ENCODE data around the gene XRCC6.
"Not testable (repeated sequence)": the region's sequence is repeated elsewhere in the genome, so short reads cannot be mapped to it uniquely, and the experiment has no call there.

XRCC6 gene

GRCh38 chr22:41654322-41654721 is 33.2 kb downstream of the XRCC6 start:
- DNase-seq, result no peak

- no peak for DNase-seq
Observed at GRCh38 chr22:41656556-41656955, 35.5 kb downstream of the XRCC6 start.

GRCh38 chr22:41657709-41658108 is 36.6 kb downstream of the XRCC6 start:
- DNase-seq, result no peak

GRCh38 chr22:41658869-41659268 is 37.8 kb downstream of the XRCC6 start:
- DNase-seq, result no peak

- DNase-seq, result no peak
Observed at GRCh38 chr22:41659941-41660340, 38.8 kb downstream of the XRCC6 start.

GRCh38 chr22:41660416-41660815 is 39.3 kb downstream of the XRCC6 start:
- no peak for DNase-seq

GRCh38 chr22:41661088-41661487 is 40.0 kb downstream of the XRCC6 start:
- no peak for DNase-seq

GRCh38 chr22:41661713-41662112 is 40.6 kb downstream of the XRCC6 start:
- DNase-seq, result no peak

- DNase-seq, result not testable (repeated sequence)
Observed at GRCh38 chr22:41663594-41663993, 42.5 kb downstream of the XRCC6 start.

GRCh38 chr22:41664490-41664889 is 43.4 kb downstream of the XRCC6 start:
- no peak for DNase-seq

GRCh38 chr22:41664951-41665350 is 43.9 kb downstream of the XRCC6 start:
- no peak for DNase-seq

- DNase-seq, result no peak
Observed at GRCh38 chr22:41668971-41669911, 48.1 kb downstream of the XRCC6 start.

GRCh38 chr22:41672096-41672495 is 51.0 kb downstream of the XRCC6 start:
- not testable (repeated sequence) for DNase-seq

GRCh38 chr22:41672780-41673509 is 51.9 kb downstream of the XRCC6 start:
- DNase-seq, result no peak

GRCh38 chr22:41674846-41675340 is 53.8 kb downstream of the XRCC6 start:
- DNase-seq, result no peak

GRCh38 chr22:41676134-41676533 is 55.0 kb downstream of the XRCC6 start:
- no peak for DNase-seq

- no peak for DNase-seq
Observed at GRCh38 chr22:41681616-41682015, 60.5 kb downstream of the XRCC6 start.

GRCh38 chr22:41682033-41682807 is 61.1 kb downstream of the XRCC6 start:
- DNase-seq, result no peak

GRCh38 chr22:41683052-41683451 is 62.0 kb downstream of the XRCC6 start:
- no peak for DNase-seq

- DNase-seq, result no peak
Observed at GRCh38 chr22:41683616-41684015, 62.5 kb downstream of the XRCC6 start.

- DNase-seq, result no peak
Observed at GRCh38 chr22:41684194-41684593, 63.1 kb downstream of the XRCC6 start.

- DNase-seq, result not testable (repeated sequence)
Observed at GRCh38 chr22:41686890-41687289, 65.8 kb downstream of the XRCC6 start.

GRCh38 chr22:41687901-41688364 is 66.8 kb downstream of the XRCC6 start:
- DNase-seq, result no peak

Data from cortex of kidney (tissue), 1 donor.